MV-4-11 (cell line): ENCODE results near the gene PSMD12.
"Not testable (repeated sequence)": the region's sequence is repeated elsewhere in the genome, so short reads cannot be mapped to it uniquely, and the experiment has no call there.

Experiments
- DNase-seq: peaks from one replicate; lab custom pipeline; 2025; lab: John Stamatoyannopoulos, UW

PSMD12 gene

DNA sequence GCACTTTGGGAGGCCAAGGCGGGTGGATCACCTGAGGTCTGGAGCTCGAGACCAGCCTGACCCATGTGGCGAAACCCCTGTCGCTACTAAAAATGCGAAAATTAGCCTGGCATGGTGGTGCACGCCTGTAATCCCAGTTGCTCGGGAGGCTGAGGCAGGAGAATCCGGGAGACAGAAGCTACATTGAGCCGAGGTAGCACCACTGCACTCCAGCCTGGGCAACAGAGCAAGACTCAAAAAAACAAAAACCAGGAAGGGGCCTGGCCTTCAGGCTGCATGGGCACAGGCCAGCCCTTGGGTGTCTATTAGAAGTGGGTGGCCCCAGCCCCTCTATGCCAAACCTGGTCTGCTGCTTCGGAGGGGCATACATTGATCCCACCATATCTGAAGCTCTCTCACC is 56.0 kb downstream of the PSMD12 start:
- no peak for DNase-seq

DNA sequence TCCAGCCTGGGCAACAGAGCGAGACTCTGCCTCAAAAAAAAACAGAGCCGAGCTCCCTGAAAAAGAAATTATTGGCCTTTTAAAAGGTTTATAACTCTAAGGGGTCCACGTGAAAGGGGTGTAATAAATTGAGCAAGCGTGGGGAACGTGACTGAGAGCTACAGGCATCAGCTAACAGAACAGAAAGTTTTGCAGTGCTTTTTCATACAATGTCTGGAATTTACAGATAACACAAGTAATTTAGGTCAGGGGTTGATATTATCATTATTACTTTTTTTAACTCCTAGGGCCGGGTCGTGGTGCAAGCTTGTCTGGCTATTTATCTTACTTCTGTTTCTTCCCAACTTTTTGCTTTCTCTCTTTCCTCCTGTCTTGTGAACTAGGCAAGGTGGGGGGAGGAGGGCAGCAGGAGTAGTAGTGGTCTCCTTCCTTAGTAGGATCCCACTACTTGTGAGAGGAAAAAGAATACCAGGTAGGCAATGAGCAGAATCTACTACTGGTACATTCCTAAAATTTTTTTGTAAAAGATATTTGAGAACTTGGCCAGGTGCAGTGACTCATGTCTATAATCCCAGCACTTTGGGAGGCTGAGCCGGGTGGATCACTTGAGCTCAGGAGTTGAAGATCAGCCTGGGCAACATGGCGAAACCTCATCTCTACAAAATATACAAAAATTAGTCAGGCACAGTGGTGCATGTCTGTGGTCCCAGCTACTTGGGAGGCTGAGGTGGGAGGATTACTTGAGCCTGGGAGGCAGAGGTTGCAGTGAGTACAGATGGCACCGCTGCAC is 60.7 kb downstream of the PSMD12 start:
- DNase-seq, result not testable (repeated sequence)

DNA sequence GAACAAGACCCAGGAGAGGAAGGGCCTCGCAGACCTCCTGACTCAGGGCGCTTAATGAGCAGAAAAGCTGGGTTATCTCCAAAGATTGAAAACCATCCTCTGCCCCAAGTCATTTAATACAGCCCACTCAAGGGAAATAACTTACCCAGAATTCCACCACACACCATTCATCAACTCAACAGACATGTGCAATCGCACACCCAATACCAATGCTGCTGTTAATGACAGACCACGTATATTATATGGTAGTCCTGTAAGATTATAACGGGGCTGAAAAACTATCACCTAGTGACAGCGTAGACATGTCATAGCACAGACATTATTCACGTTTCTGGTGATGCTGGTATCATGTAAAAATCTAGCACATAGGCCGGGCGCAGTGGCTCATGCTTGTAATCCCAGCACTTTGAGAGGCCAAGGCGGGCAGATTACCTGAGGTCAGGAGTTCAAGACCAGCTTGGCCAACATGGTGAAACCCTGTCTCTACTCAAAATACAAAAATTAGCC is 68.9 kb downstream of the PSMD12 start:
- no peak for DNase-seq

DNA sequence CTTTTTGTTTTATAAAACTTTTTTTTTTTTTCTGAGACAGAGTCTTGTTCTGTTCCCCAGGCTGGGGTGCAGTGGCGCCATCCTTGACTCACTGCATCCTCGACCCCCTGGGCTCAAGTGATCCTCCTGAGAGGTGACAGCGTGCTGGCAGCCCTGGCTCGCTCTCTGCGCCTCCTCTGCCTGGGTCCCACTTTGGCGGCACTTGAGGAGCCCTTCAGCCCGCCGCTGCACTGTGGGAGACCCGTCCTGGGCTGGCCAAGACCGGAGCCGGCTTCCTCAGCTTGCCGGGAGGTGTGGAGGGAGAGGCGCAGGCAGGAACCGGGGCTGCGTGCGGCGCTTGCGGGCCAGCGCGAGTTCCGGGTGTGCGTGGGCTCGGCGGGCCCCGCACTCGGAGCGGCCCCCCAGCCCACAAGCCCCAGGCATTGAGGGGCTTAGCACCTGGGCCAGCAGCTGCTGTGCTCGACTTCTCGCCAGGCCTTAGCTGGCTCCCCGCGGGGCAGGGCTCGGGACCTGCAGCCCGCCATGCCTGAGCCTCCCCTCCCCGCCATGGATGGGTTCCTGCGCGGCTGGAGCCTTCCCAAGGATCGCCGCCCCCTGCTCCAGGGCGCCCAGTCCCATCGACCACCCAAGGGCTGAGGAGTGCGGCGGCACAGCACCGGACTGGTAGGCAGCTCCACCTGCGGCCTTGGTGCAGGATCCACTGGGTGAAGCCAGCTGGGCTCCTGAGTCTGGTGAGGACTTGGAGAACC is 71.8 kb downstream of the PSMD12 start:
- no peak for DNase-seq

DNA sequence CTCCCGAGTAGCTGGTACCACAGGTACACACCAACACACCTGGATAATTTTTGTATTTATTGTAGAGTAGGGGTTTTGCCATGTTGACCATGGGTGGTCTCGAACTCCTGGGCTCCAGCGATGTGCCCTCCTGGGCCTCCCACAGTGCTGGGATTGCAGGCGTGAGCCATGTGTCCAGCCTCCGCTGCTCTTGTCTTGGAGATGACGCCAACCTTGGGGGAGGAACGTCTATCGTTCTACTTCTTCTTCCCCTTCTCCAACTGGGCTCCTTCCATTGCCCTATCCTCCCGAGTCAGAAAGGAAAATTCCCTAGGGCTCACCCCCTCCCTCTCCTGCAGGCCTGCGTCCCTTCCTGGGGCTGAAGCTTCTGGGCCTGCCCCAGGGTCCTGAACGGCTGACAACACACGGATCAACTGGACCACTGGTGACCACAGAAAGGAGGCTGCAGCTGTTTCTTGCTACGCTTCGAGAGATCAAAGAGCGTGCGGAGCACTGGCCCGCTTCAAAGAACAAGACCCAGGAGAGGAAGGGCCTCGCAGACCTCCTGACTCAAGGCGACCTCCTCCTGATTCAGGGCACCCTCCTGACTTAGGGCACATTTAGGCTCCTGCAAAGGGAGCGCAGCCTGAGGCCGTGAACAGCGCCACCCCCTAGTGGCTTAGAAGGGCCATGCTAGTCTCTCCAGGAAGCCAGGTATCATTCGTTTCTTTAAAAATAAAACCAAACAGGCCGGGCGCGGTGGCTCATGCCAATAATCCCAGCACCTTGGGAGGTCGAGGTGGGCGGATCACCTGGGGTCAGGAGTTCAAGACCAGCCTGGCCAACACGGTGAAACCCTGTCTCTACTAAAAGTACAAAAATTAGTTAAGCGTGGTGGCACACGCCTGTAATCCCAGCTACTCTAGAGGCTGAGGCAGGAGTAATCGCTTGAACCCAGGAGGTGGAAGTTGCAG is 72.8 kb downstream of the PSMD12 start:
- DNase-seq, result peak; percentile 67

DNA sequence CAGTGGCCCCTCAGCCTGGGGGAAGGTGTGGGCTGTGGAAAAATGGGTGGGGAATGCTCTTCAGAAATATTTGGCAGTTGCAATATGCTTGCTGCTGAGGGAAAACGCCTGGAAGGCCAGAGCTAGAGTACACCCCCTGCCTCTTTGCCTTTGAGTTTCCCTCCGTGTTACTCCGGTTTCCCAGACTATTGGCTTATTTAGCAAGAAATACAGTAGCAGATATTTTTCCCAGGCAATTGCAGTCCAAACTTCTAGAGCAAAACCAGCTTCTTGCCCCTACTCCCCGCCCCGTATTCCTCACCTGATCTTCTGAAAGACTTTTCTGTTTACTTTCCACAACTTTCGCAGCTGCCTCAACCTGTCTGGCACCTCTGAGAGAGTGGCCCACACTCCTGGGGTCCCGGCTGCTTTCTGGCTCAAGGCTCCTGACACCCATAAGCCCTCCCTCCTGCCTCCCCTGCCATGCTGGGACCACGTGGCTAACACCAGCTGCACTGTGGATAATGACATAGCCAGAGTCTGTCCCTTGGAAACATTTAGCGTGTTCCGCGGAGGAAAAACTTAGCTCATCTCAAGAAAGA is 75.6 kb downstream of the PSMD12 start:
- DNase-seq, result no peak

DNA sequence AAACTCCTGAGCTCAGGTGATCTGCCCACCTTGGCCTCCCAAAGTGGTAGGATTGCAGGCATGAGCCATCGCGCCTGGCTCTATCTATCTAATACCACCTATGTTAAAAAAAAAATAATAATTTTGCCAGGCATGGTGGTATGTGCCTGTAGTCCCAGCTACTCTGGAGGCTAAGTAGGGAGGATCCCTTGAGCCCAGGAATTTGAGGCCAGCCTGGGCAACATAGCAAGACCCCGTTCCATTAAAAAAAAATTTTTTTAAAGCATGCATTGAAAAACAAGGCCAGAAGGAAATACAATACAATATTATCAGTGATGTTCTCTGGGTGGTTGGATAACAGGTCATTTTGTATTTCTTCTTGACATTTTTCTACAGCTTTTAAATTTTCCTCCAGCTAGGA is 76.1 kb downstream of the PSMD12 start:
- no peak for DNase-seq

DNA sequence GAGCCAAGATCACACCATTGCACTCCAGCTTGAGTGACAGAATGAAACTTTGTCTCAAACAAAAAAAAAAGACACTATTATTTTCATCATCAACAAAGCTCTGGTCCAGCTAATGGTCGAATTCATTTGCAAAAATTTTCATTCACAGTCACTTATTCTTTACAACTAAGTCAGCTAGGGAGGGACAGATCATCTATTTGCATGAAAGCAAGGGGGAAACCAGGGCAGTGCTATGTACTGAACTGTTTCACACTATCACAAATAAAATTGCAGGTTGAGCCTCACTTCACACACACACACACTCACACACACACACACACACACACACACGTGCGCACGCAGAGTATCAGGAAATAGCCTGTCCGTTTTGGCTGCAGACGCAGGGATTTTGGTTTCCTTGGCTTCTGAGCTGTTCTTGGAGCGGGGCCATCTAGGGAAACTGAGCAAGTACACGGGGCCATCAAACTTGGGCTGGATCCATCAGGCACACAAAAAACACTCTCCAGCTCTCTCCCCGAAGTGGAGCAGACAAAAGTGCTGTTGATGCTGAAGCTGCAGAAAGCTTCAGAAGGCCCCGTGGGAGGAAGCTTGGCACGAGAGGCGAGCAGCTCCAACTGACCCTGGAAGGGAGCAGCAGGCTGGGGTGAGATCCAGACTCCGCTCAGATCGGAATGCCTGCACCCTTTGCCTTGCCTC is 77.0 kb downstream of the PSMD12 start:
- DNase-seq, result no peak
